Suprapubic skin (tissue), 4 donors: ENCODE measurements around the gene SLC66A2. TPM values are rescaled to one million over a fixed set of nuclear protein-coding genes. Genes with fewer than 3 reads are reported as not detected.
"Not testable (repeated sequence)": the region's sequence is repeated elsewhere in the genome, so short reads cannot be mapped to it uniquely, and the experiment has no call there.

Source experiments
- DNase-seq, 2 donors: peaks; one replicate each; pipeline ENCODE4 v3.0.0-alpha.2; 2019; ENCODE audit warnings: low spot score in 2 of 2
- H3K27ac ChIP-seq: fragments of 200-600 bp; sonication (generic); one replicate; pipeline ENCODE4 v1.5.1; 2019
- H3K27me3 ChIP-seq: fragments of 200-600 bp; sonication (generic); one replicate; pipeline ENCODE4 v1.5.1; 2019
- H3K36me3 ChIP-seq: fragments of 200-600 bp; sonication (generic); one replicate; pipeline ENCODE4 v1.5.1; 2019
- H3K4me1 ChIP-seq: fragments of 200-600 bp; sonication (generic); one replicate; pipeline ENCODE4 v1.5.1; 2019
- H3K4me3 ChIP-seq: fragments of 200-600 bp; sonication (generic); one replicate; pipeline ENCODE4 v1.5.1; 2019; ENCODE audit warnings: mild to moderate bottlenecking
- H3K9me3 ChIP-seq: fragments of 200-600 bp; sonication (generic); one replicate; pipeline ENCODE4 v1.5.1; 2019
- CTCF ChIP-seq, 2 donors: fragments of 200-600 bp in 1 of 2; fragments of 450-650 bp in 1 of 2; sonication (generic) in 1 of 2; IDR thresholded peaks; one replicate each; pipeline ENCODE4 v1.5.1; 2016 to 2019; ENCODE audit warnings: antibody characterized with exemption in 2 of 2, mild to moderate bottlenecking in 1 of 2, moderate library complexity in 1 of 2
- EP300 ChIP-seq: sonication (generic); formaldehyde crosslinking; IDR thresholded peaks from one replicate; pipeline ENCODE4 v1.6.1; 2017; ENCODE audit warnings: antibody characterized with exemption
- POLR2A ChIP-seq, 2 donors: fragments of 450-650 bp; IDR thresholded peaks; one replicate each; pipeline ENCODE4 v1.6.1; 2017; ENCODE audit warnings: antibody characterized with exemption in 2 of 2, mild to moderate bottlenecking in 2 of 2, moderate library complexity in 2 of 2
- POLR2AphosphoS5 ChIP-seq, 3 donors: sonication (generic); formaldehyde crosslinking; IDR thresholded peaks; one replicate each; pipeline ENCODE4 v1.6.1; 2017; ENCODE audit warnings: antibody characterized with exemption in 3 of 3
- WGBS: methylation state at CpG from one replicate; pipeline ENCODE4 v1.1.5; 2018; 5-methylcytosine and 5-hydroxymethylcytosine counted together
- total RNA-seq, 4 donors: library from RNA; depleted of rRNA; stranded (reverse); fragments of >200 nt; gene quantifications; one replicate each; pipeline ENCODE4 v1.1.0, GENCODE V29; 2016

The SLC66A2 gene
- total RNA-seq, 4 donors from 2014 or later, result 53.4 to 84.7 (median 79.3) TPM

- TF ChIP-seq CTCF (IDR thresholded peaks at IDR 0.05) (no peak), EP300 (no peak), POLR2A (IDR thresholded peaks at IDR 0.05) (no peak), POLR2AphosphoS5 (IDR thresholded peaks at IDR 0.05) (no peak)
- H3K36me3 ChIP-seq, result no peaks in the 10 kb centered on the region
- WGBS, result 92% methylated on average over 9 of the region's 16 CpGs
- no peaks in the 10 kb centered on the region for H3K9me3 ChIP-seq
- H3K27me3 ChIP-seq, result peaks cover 32% of the 10 kb centered on the region
- H3K27ac ChIP-seq, result no peak overlapping the region
- no peak overlapping the region for H3K4me3 ChIP-seq
- DNase-seq, result peak; percentile 51 to 72
- H3K4me1 ChIP-seq, result no peaks in the 10 kb centered on the region
Measured at GRCh38 chr18:79867666-79868065, 83.8 kb downstream of the SLC66A2 start.

- TF ChIP-seq EP300 (no peak), CTCF (IDR thresholded peaks at IDR 0.05) (no peak), POLR2A (IDR thresholded peaks at IDR 0.05) (no peak), POLR2AphosphoS5 (IDR thresholded peaks at IDR 0.05) (no peak)
- H3K27ac ChIP-seq, result no peak overlapping the region
- H3K9me3 ChIP-seq, result no peaks in the 10 kb centered on the region
- peak in 1 of 2 donors; percentile 44 for DNase-seq
- no peaks in the 10 kb centered on the region for H3K4me1 ChIP-seq
- H3K27me3 ChIP-seq, result peaks cover 30% of the 10 kb centered on the region
- H3K36me3 ChIP-seq, result no peaks in the 10 kb centered on the region
- H3K4me3 ChIP-seq, result no peak overlapping the region
- WGBS, result 87% methylated on average over 19 of the region's 20 CpGs
Measured at GRCh38 chr18:79866889-79867574, 84.4 kb downstream of the SLC66A2 start.

- 60% methylated on average over 1 of the region's 3 CpGs for WGBS
- H3K9me3 ChIP-seq, H3K36me3 ChIP-seq, H3K27ac ChIP-seq, H3K4me1 ChIP-seq, DNase-seq, H3K4me3 ChIP-seq: not testable (repeated sequence)
- H3K27me3 ChIP-seq, result peaks cover 25% of the 10 kb centered on the region
Measured at GRCh38 chr18:79865951-79866350, 85.5 kb downstream of the SLC66A2 start.

- H3K4me3 ChIP-seq, H3K4me1 ChIP-seq, H3K36me3 ChIP-seq, DNase-seq, H3K9me3 ChIP-seq, H3K27ac ChIP-seq: not testable (repeated sequence)
- whole genome bisulfite sequencing, result 92% methylated on average over 2 of the region's 4 CpGs
- peaks cover 25% of the 10 kb centered on the region for H3K27me3 ChIP-seq
Measured at GRCh38 chr18:79864955-79865354, 86.5 kb downstream of the SLC66A2 start.

- 86% methylated on average over 27 of the region's 74 CpGs for WGBS
- DNase-seq, result peak in 1 of 2 donors; percentile 37
- TF ChIP-seq POLR2AphosphoS5 (IDR thresholded peaks at IDR 0.05) (no peak), POLR2A (IDR thresholded peaks at IDR 0.05) (no peak), EP300 (no peak), CTCF (IDR thresholded peaks at IDR 0.05) (no peak)
Measured at GRCh38 chr18:79864006-79864725, 87.3 kb downstream of the SLC66A2 start.

GRCh38 chr18:79863161-79864005 is 88.1 kb downstream of the SLC66A2 start:
- H3K9me3 ChIP-seq, result no peaks in the 10 kb centered on the region
- H3K27ac ChIP-seq, result no peak overlapping the region
- H3K4me1 ChIP-seq, result no peaks in the 10 kb centered on the region
- H3K36me3 ChIP-seq, result no peaks in the 10 kb centered on the region
- no peak overlapping the region for H3K4me3 ChIP-seq
- peak; percentile 47 to 76 for DNase-seq
- TF ChIP-seq EP300, result no peak
- TF ChIP-seq POLR2AphosphoS5 (IDR thresholded peaks at IDR 0.05), result no peak
- no peak for TF ChIP-seq POLR2A (IDR thresholded peaks at IDR 0.05)
- H3K27me3 ChIP-seq, result peaks cover 20% of the 10 kb centered on the region
- WGBS, result 84% methylated on average over 24 of the region's 102 CpGs

More at GRCh38 chr18:79864006-79864725, 87.3 kb downstream of the SLC66A2 start:
- Histone ChIP-seq H3K4me1 (no peaks in the 10 kb centered on the region), H3K4me3 (no peak overlapping the region), H3K27ac (no peak overlapping the region), H3K9me3 (no peaks in the 10 kb centered on the region), H3K36me3 (no peaks in the 10 kb centered on the region), H3K27me3 (peaks cover 25% of the 10 kb centered on the region)
